Fibroblast of skin of right quadriceps (primary cell): Measurements from ENCODE around the gene IMMP2L.

Source experiments
- DNase-seq: peaks from one replicate; pipeline ENCODE4 v3.0.0-alpha.2; 2013

Gene IMMP2L

DNA sequence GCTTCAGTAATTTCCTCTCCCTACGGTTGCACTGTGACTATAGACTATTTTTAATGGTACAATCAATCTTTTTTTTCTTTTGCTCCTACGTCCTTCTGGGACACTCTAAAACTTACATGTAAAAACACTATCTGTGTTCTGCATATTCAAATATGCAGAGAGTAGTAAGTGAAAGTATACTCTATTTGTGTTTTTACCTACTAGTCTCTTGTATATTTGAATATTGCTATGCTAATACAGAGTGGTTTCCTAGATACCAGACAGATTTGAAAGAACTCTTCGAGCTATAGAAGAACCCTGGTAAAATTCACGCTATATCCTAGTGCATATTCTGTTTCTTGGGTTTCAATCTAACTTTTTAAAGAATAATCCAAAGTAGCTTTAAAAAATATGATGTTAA is 672.2 kb downstream of the IMMP2L start:
- no peak for DNase-seq

DNA sequence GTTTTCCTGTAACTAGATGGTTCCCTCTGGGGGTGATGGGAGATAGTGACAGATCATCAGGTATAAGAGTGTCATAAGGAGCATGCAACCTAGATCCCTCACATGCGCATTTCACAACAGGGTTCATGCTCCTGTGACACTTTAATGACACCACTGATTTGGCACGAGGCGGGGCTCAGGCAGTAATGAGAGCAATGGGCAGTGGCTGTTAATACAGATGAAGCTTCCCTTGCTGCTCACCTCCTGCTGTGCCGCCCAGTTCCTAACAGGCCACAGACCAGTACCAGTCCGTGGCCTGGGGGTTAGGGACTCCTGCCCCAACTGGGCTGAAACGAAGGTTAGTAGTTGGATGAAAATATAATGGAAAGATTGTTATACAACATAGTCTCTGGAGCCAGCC is 673.0 kb downstream of the IMMP2L start:
- no peak for DNase-seq

DNA sequence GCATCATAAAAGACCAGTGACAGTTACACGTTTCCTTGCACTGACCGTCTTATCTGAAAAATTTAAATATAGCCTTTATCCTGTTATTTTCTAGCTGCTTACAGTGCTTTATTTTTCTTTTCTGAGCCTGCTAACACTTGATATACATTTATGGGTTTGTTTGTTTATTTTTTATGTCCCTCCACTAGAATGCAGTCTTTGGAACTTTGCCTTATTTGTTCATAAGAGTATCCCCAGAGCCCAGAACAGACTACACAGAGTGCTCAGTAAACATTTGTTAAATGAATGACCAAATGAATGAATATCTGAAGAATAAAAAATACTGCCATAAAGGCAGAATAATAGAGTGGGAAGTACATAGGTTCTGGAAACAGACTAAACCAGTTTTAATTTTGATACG is 673.7 kb downstream of the IMMP2L start:
- DNase-seq: no peak

DNA sequence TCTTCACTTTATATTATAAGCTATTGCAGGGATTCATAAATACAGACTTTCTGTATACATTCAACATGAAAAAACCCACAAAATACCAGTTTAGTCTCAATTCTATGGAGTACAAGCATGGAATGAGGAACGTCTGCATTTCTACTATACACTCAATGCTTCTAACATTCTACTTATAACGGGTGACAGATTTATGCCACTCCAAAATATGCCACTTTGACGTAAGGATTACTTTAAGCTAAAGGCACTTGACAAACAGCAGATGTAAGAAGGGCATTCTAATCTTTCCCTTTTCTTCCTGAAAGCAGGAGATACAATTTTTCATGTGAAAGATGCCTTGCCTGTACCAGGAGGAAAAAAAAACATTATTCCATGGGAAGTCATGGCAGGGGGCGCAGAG is 676.8 kb downstream of the IMMP2L start:
- DNase-seq: no peak

DNA sequence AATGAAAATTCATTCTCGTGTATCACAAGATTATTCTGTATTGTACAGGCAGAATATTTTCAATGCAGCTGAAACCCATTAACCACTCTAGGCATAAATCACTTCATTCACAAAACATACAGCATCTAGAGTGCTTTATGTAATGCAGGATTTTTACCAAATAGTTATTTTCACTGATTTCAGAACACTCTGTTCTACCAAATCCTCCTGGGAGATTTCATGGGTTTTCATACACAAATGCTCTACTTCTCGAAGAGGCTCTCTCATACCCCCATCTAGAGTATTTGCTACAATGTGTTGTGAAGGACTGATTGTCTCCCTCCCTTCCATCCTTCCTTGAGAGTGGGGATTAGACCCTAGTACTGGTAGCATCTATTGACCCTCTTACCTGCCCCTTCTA is 680.6 kb downstream of the IMMP2L start:
- DNase-seq: no peak

DNA sequence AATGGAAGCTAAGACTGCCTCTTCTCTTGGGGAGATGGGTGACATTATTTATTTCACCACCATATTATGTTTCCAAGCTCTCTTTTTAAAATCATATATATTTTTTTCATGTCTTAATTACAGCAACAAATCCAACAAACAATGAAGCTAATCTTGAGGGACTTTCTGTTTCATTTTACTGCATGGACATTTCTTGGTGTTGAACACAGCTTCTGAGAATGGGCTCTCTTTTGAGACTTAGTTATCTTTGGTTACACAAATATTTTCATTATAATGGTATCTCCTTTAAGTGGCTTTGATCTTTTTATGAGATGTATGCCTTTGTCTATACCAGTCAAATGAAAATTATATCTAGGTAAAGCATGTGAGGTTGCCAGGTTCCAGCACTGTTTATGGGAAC is 681.3 kb downstream of the IMMP2L start:
- DNase-seq: no peak

DNA sequence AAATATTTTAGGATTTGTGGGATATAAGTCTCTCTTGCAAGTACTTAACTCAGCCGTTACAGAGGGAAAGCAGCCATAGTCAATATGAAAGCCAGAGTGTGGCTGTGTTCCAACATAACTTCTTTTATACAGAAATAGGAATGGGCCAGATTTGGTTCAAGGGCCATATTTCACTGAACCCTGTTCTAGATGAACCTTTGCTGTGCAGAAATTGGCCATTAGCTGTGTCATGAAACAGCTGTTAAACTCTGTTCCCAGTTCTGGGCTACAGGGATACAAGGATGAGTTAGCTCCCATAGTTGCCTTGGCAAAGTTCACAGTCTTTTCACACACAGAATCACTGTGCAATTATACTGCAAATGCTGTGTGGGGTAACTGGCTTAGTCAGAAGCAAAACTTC is 685.3 kb downstream of the IMMP2L start:
- DNase-seq: no peak

DNA sequence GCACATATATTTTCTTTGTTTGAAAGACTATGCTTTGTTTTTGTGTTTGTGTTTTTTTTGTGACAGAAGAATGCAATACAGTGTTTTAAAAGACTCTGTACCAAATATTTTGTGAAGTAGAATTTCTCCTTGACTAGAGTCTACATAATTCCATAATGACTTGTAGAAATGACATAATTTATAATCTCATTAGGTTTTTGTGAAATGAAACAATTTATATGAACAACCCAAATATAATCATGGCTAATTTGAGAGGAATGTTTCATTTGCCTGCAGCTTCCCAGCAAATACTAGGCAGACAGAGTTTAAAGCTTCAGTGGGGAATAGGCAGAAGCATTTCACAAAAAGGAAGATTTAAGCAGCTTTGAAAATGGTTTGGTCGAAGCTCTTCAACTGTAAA is 686.9 kb downstream of the IMMP2L start:
- no peak for DNase-seq

DNA sequence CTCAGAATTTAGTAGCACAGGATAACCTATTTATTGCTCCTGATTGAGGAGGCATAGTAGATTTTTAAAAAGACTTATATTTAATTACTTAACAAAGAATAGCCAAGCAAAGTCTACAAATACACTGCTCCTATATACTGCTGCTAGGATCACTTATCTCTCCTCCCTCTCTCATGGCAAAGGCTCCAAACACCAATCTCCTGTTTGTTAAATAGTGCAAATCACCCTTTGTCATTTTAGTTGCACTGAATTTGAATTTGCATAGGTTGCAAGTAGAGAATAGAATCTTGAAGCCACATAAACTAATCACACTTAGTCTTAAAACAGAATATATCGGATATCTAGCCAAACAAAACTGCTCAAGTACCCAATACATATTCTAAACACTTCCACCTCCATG is 690.4 kb downstream of the IMMP2L start:
- DNase-seq: no peak

DNA sequence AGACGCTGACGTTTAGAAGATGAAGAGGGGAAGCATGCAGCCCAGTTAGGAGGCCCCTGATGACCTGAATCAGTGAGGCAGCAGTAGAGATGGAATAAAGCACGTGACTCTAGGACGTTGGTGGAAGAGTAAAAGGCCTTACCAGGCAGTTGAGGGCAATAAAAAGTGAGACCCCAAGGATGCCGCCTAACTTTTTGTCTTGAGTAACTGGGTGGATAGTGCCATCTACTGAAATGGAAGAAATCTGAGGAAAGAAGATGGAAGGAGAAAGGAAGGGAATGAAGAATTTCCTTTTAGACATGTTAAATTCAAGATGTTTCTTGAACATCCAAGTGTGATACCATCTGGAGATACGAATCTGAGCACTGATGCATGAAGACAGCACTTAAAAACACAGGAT is 691.4 kb downstream of the IMMP2L start:
- no peak for DNase-seq

DNA sequence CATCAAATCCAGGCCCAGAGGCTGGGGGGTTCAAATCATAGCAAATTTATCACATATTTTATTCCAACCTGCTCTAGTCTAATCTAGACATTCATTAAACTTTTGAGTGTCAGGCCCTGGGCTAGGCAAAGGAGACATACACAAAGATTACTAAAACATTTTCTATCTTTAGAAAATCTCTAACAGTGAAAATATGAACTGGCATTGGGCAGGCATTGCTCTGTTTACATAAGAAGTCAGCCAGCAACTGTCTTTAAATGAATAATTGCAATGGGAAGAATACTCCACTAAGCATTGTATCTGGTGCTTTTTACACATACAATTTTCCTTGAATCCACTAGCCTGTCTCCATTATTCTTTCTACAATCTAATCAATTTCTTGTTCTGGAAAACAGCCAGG is 693.8 kb downstream of the IMMP2L start:
- no peak for DNase-seq

DNA sequence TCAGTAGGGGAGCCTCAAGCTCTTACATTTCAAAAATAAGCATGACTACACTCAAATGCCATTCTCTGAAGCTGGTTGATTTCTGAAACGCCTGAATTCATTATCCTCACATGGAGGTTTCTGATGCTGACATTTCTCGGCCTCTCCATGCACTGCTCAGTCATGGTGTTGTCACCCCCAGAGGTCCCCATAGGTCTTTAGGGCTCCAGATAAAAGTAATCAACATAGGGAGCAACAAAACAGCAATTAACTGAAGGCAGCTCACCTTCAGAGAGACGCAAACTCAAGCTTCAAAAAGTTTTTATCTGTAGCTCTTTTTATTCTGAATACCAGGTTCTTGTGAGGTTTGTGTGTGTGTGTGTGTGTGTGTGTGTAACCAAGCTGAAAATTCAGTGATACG is 694.5 kb downstream of the IMMP2L start:
- DNase-seq: no peak

DNA sequence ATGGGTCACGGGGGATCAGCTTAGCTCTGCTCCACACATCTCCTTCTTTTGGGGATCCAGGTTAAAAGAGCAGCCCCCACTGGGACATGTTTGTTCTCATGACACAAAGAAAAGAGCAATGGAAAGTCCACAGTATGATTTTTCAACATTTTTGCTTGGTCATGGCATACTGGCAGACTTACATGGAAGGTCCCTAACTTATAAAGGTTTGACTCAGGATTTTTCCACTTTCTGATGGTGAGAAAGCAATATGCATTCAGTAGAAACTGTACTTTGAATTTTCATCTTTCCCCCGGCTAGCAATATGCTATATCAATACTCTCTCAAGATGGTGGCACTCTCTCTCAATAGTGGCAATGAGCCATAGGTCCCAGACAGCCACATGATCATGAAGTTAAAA is 699.0 kb downstream of the IMMP2L start:
- DNase-seq: no peak

DNA sequence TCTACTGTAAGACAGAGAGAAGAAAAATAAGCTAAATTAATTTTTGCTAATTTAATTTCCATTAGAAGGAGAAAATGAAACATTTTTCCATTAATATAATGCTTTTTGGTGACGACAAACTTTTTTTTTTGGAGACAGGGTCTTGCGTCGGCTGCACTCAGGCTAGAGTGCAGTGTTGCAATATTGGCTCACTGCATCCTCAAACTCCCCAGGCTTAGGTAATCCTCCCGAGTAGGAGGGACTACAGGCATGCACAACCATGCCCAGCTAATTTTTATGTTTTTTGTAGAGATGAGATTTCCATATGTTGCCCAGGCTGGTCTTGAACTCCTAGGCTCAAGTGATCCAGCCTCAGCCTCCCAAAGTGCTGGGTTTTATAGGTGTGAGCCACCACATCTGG is 701.1 kb downstream of the IMMP2L start:
- DNase-seq: no peak

DNA sequence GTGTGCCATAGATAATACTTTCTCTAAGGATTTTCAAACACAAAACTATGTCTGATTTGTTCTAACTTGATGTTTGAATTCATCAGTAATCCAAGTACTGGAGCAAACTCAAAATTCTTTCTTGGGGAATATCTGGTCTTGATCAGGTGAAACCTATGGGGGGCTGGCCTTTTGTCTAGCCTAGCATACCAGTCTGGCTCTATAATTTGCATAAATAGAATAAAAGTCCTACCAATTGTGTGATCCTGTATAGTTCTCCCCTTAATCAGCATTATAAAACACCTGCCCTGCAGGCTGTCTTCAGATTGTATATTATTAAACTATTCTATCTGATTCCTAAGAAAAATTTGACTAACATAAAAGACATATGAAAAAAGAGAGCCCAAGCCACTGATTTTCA is 705.2 kb downstream of the IMMP2L start:
- no peak for DNase-seq

DNA sequence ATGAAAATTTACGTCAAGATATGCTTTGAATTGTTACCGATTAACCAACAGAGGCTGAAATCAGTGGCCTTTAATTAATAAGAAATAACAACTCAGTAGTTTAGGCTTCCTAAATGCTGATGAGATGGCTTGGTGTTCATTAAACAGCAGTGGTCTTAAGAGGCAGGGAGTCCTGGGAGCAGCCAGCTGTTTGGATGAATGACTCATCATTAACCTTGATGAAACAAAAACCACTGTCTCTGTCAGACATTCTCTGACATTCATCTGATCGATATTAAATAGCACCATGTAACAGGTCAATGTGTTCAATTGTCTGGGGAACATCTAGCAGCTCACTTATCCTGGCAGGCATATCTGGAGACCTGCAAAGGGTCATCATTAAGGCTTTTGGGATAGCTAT is 705.6 kb downstream of the IMMP2L start:
- peak; percentile 6 for DNase-seq

DNA sequence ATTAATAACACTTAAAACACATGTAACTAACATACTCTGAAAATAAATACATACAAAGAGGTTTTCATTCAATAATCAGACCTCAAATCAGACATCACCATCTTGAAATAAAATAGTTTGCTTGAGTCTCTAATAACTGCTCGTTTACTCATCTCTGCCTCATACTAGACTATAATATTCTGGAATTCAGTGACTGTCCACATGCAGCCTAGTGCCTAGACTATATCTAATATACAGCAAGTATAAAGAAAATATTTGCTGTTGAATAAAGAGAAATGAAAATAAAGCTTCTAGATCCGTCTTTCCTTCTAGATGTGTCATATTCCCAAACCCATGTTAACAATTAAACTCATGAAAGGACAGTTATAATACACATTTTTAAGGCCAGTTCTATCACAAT is 707.6 kb downstream of the IMMP2L start:
- no peak for DNase-seq

DNA sequence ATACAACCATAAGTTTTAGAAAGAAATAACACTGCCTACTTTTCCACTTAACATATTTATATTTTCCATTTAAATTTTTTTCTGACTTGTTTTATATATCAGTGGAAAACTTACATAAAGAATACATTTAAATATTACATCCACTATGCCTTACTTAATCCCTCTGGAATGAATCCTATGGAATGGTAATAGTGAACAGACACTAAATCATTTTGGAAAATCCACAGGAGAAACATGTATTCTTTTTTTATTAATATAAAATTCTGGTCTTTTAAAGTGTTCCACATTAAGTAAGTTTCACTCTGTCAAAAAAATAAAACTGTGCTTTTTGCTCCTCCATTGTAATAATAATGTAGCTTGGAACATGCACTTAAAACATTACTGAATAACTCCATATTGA is 708.1 kb downstream of the IMMP2L start:
- no peak for DNase-seq

DNA sequence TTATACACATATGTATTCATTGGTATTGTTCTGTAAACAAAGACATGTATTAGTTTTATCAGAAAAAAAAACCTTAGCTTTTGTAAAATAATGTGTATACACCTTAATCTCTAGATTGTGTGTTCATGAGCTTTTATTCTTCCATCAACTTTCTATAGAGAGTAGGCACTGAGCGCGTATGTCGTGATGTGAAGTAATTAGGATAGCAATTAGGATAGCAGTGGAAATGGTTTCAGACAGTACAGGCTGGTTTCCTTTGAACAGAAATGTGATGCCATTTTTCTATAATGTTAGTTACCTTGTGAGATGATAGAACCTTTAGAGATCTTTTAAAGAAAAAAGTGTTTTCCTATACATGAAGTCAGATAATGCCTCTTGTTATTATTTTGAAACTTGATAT is 709.0 kb downstream of the IMMP2L start:
- no peak for DNase-seq

DNA sequence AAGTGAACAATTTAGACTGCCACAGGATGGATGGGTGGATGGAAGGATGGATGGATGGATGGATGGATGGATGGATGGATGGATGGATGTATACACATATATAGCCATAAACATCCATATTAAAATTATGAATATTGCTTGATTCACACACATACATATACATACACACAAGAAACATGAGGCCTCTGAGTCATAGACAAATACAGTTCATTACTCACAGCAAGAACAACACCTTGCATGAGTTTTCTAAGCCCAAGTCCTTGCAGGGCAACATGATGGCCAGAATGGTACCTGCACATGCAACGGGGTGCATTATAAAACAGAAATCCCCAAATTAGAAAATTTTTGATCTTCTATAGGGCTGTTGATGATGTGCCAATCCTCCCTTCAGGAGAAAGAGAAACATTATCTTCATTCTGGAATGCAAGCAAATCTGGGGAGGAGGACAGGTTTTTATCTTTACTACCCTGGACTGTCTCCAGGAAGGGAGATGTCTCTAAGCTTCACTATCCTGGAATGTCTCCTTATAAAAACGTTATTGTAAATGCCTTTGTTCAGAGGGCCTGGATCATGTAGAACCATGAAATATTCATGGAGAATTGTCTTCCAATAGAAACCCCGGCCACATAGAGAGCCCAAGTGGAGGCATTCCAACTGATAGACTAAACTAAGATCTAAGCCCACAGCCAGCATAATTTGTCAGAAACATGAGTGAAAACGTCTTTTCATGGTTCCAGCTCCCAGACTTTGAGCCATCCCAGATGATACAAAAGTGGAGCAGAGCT is 709.9 kb downstream of the IMMP2L start:
- DNase-seq: peak; percentile 6

DNA sequence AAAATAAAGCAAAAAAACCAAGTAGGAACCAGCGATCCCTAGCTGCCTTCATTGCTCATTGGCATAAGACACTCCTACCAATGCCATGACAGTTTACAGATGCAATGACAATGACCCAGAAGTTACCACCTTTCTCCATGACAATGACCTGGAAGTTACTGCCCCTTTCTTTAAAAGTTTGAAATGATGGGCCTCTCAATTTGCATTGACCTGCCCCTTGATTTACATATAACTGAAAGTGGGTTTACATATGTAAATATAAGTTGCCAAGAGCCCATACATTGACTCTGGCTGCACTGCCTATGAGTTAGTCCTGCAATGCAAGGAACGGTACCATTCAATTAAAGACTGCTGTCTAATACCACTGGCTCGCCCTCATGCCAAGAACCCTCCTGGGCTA is 712.1 kb downstream of the IMMP2L start:
- DNase-seq: no peak

DNA sequence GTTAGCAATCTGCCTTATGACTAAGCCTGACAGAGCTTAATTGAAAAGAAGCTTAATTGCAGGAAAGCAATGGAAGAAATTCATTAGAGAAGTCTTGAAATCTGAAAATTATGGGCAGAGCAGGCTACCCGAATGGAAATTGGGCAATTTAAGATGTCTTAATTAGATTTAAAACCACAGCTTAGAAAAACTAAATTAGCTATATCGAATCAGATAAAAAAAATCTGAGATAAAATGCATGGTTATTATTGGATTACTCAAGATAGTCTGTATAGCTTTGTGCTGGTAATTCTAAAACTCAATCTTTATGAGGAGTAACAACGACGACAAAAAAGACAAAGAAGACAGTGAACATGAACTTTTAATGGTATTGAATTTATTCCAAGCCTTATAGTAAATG is 719.5 kb downstream of the IMMP2L start:
- no peak for DNase-seq

DNA sequence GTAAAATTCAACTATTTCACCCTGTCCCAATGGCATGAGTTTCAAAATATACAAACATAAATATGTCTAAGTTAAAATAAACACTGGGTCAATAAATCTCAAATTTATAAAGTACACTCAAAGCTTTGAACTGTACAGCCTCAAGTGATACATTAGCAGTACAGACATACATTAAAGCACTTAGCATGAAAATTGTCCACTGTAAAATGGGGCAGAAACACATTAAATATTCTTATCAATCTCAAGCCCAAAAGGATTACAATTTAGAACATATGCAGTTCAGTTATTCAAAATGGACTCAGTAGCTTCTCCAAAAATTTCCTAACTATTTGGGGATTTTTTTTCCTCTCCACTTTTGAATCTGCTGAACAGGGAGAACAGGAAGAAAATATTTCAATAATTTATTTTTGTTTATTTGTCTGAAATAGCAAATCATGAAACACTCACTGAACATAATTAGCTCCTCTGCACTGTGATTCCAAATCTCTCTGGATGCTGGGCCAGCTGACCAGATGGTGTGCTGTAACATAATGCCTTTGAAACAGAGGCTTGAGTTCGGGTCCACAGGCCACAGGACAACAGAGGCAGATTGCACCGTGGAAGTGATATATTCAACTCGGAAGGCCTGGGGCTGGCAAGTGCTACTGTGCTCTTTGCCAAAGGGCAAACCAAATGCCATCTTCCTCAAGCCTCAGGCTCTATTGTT is 720.3 kb downstream of the IMMP2L start:
- no peak for DNase-seq

DNA sequence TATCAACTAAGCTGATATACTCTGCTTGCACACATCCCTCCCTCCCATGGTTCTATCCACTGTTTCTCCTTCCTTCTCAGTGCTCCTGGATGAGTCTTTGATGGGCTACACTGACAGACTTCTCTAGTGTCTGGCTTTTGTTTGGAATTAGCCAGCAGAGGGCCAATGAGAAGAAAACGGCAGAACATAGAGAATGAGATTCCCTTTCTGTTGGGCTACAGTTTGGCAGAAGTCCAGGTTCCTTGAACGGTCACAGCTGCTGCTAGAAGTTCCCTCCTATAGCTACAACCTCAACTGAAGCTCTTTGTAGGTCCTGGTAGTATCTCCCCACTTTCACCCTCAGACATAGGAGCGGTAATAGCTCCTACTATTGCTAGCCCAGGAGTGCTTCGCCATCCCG is 722.4 kb downstream of the IMMP2L start:
- peak; percentile 50 for DNase-seq

DNA sequence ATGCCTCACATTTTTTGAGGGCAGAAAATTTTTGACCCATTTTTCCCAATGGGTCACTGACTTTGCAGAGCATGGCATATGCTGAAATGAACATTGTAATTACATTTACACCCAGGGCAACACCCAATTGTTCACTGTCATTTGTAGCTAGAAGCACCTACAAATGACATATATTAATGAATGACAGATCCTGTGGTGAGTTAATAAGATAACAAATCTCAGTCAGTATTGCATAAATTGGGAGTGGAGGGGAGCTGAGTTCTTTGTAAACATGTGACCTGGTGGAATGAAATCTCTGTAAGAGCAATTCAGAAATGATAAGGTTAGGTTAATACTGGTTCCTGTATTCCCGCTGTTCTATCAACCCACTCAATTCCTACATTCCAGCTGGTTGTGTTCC is 726.4 kb downstream of the IMMP2L start:
- no peak for DNase-seq
